GM12878 (cell line): ENCODE measurements around the gene MICB. TPM values are rescaled to one million over a fixed set of nuclear protein-coding genes. Genes with fewer than 3 reads are reported as not detected.

ENCODE experiments used
- ATAC-seq: fragments of 200-7000 bp; cut with Tn5 transposase; 3 replicates; pipeline ENCODE4 v1.9.1; 2020; ENCODE audit warnings: mild to moderate bottlenecking, moderate library complexity
- BruUV-seq: library from RNA; stranded (reverse); fragments of 400-500 nt; replicated peaks from 2 replicates; lab custom pipeline; 2021; lab: Mats Ljungman, UMichigan
- CTCF ChIA-PET: fragments of 300-600 bp; sonication (Branson Sonifier 250); formaldehyde crosslinking; extraction: SDS; loops from one replicate; lab custom pipeline; 2021; ENCODE audit warnings: inconsistent platforms; lab: Yijun Ruan, JAX
- POLR2A ChIA-PET: fragments of 350-600 bp; formaldehyde crosslinking; extraction: SDS; loops from one replicate; lab custom pipeline; 2021; ENCODE audit warnings: inconsistent platforms; lab: Charles Lee
- RAD21 ChIA-PET: fragments of 300-600 bp; sonication (Branson Sonifier 250); formaldehyde crosslinking; loops from one replicate; lab custom pipeline; 2023; ENCODE audit warnings: antibody characterized with exemption; ENCODE audit not compliant: unreplicated experiment; lab: Charles Lee
- SMC1A ChIA-PET: fragments of 300-600 bp; sonication (Branson Sonifier 250); formaldehyde crosslinking; loops from one replicate; lab custom pipeline; 2023; ENCODE audit not compliant: unreplicated experiment, uncharacterized antibody; lab: Charles Lee
- DNase-seq: peaks from one replicate; pipeline ENCODE4 v3.0.0-alpha.2; 2011; ENCODE audit warnings: low read depth, low spot score
- FAIRE-seq: peaks from 3 replicates; lab custom pipeline; 2011; peaks lifted over from hg19 to GRCh38; lab: Jason Lieb, UNC
- H2AFZ ChIP-seq: 2 replicates; pipeline ENCODE4 v1.6.0; 2011; ENCODE audit warnings: low read depth, low read length, control low read depth; ENCODE audit not compliant: control insufficient read depth
- H3K27ac ChIP-seq: 2 replicates; pipeline ENCODE4 v1.5.1; 2011; ENCODE audit warnings: control low read depth; ENCODE audit not compliant: control insufficient read depth, insufficient read depth
- H3K27me3 ChIP-seq, 2 experiments: replicated peaks in 1 of 2; 2 replicates each; pipeline versions ENCODE4 v1.6.0 to v1.6.1; 2011; ENCODE audit warnings: low read length in 1 of 2; ENCODE audit not compliant: control insufficient read depth in 2 of 2, insufficient read depth in 2 of 2
- H3K36me3 ChIP-seq, 2 experiments: 2 replicates each; pipeline ENCODE4 v1.5.1; 2011; ENCODE audit warnings: low read length in 1 of 2; ENCODE audit not compliant: control insufficient read depth in 2 of 2, insufficient read depth in 2 of 2
- H3K4me1 ChIP-seq: 2 replicates; pipeline ENCODE4 v1.6.1; 2011; ENCODE audit warnings: mild to moderate bottlenecking, low read length, moderate library complexity, mixed read lengths; ENCODE audit not compliant: control insufficient read depth, insufficient read depth
- H3K4me2 ChIP-seq: 2 replicates; pipeline ENCODE4 v1.6.0; 2011; ENCODE audit warnings: control low read depth; ENCODE audit not compliant: control insufficient read depth, insufficient read depth
- H3K4me3 ChIP-seq: fragments of 200-600 bp; sonication (generic); 2 replicates; pipeline ENCODE4 v1.5.1; 2016
- H3K79me2 ChIP-seq: 2 replicates; pipeline ENCODE4 v1.6.0; 2011; ENCODE audit warnings: low read length; ENCODE audit not compliant: control insufficient read depth, insufficient read depth
- H3K9ac ChIP-seq: 2 replicates; pipeline ENCODE4 v1.8.0; 2011; ENCODE audit warnings: low read length, control low read depth, mixed read lengths; ENCODE audit not compliant: control insufficient read depth, insufficient read depth
- H3K9me3 ChIP-seq: replicated peaks from 3 replicates; pipeline ENCODE4 v1.5.1; 2011; ENCODE audit warnings: mild to moderate bottlenecking, low read length; ENCODE audit not compliant: control insufficient read depth, insufficient read depth
- H4K20me1 ChIP-seq: 2 replicates; pipeline ENCODE4 v1.6.0; 2011; ENCODE audit not compliant: control insufficient read depth, insufficient read depth
- DPF2 ChIP-seq: fragments of 450-650 bp; IDR thresholded peaks from 2 replicates; pipeline ENCODE4 v1.6.1; 2017; ENCODE audit warnings: mild to moderate bottlenecking
- ETV6 ChIP-seq, 2 experiments: fragments of 450-650 bp in 1 of 2; IDR thresholded peaks in 1 of 2; conservative IDR thresholded peaks in 1 of 2; 2 replicates each; pipeline ENCODE4 v1.6.1; 2014; ENCODE audit warnings: antibody characterized with exemption in 1 of 2, borderline replicate concordance in 1 of 2, low read depth in 1 of 2, mild to moderate bottlenecking in 1 of 2, moderate library complexity in 1 of 2
- HDAC2 ChIP-seq: fragments of 200-600 bp; sonication (generic); IDR thresholded peaks from 2 replicates; pipeline ENCODE4 v1.6.1; 2017
- IRF4 ChIP-seq: IDR thresholded peaks from 2 replicates; pipeline ENCODE4 v1.6.1; 2011; ENCODE audit warnings: low read depth, low read length
- RAD21 ChIP-seq: IDR thresholded peaks from 2 replicates; pipeline ENCODE4 v1.6.1; 2011; ENCODE audit warnings: mild to moderate bottlenecking, low read depth, low read length, moderate library complexity; ENCODE audit not compliant: insufficient read depth
- SP1 ChIP-seq: IDR thresholded peaks from one replicate; pipeline ENCODE4 v1.6.1; 2011; ENCODE audit warnings: low read depth, low read length
- WGBS: methylation state at CpG from one replicate; pipeline ENCODE4 v1.1.6; 2016; ENCODE audit warnings: low lambda C conversion rate; ENCODE audit not compliant: insufficient replicate concordance, insufficient coverage; ENCODE audit errors: missing lambda C conversion rate; 5-methylcytosine and 5-hydroxymethylcytosine counted together
- in situ Hi-C: fragments of 300-500 bp; cut with MboI; formaldehyde crosslinking; loops from 9 replicates; pipeline ENCODE4 v1.14.3; 2018; ENCODE audit warnings: mixed read lengths
- intact Hi-C: fragments of 100-400 bp; cut with micrococcal nuclease; formaldehyde crosslinking; loops from one replicate; pipeline ENCODE4 v1.14.2; 2022; ENCODE audit not compliant: unreplicated experiment
- polyA plus RNA-seq, 11 experiments: library from polyadenylated mRNA; depleted of rRNA in 4 of 11; unstranded in 6 of 11; stranded (reverse) in 5 of 11; fragments of >200 nt; fragmentation: Nextera tagmentation in 4 of 11; fragmentation: Illumina TruSeq in 1 of 11; extraction: Ambion mirVana in 4 of 11; extraction: Trizol in 1 of 11; gene quantifications; 1 replicate in 1 of 11; 2 replicates in 10 of 11; pipeline versions ENCODE4 v1.2.1 to v1.2.3, GENCODE V29; 2011 to 2016; ENCODE audit warnings: inconsistent platforms in 2 of 11, missing spikeins in 2 of 11, low read depth in 1 of 11
- total RNA-seq, 4 experiments: library from RNA; depleted of rRNA in 3 of 4; stranded (reverse); fragments of >200 nt in 3 of 4; fragmentation: Illumina TruSeq in 1 of 4; extraction: Trizol in 1 of 4; gene quantifications; 2 replicates each; pipeline versions ENCODE4 v1.2.1 to v1.2.3, GENCODE V29; 2013 to 2021
- TF ChIP-seq, protein P1 (sequence below): IDR thresholded peaks from 2 replicates; pipeline ENCODE4 v1.6.1; 2012; ENCODE audit warnings: improper control_type of control experiment, low read depth, low read length; ENCODE audit not compliant: insufficient replicate concordance
- TF ChIP-seq, protein P2 (sequence below): fragments of 450-650 bp; IDR thresholded peaks from 2 replicates; pipeline ENCODE4 v1.6.1; 2017; ENCODE audit warnings: mild to moderate bottlenecking, low read depth, inconsistent platforms; ENCODE audit not compliant: poor library complexity, severe bottlenecking
- TF ChIP-seq, protein P3 (sequence below): IDR thresholded peaks from 2 replicates; pipeline ENCODE4 v1.6.1; 2011; ENCODE audit warnings: borderline replicate concordance, low read depth, mild to moderate bottlenecking, moderate library complexity, low read length; ENCODE audit not compliant: insufficient read depth, poor library complexity, severe bottlenecking
- TF ChIP-seq, protein P4 (sequence below): fragments of 150-350 bp; IDR thresholded peaks from 2 replicates; pipeline ENCODE4 v1.6.1; 2014; ENCODE audit warnings: mild to moderate bottlenecking, low read depth, low read length

The MICB gene
- total and polyA plus RNA-seq, 10 of the 15 experiments (the other 5 are each of a cell fraction or from before 2014, with no cell fraction given): 9.0 to 37.1 (median 17.8) TPM

DNA sequence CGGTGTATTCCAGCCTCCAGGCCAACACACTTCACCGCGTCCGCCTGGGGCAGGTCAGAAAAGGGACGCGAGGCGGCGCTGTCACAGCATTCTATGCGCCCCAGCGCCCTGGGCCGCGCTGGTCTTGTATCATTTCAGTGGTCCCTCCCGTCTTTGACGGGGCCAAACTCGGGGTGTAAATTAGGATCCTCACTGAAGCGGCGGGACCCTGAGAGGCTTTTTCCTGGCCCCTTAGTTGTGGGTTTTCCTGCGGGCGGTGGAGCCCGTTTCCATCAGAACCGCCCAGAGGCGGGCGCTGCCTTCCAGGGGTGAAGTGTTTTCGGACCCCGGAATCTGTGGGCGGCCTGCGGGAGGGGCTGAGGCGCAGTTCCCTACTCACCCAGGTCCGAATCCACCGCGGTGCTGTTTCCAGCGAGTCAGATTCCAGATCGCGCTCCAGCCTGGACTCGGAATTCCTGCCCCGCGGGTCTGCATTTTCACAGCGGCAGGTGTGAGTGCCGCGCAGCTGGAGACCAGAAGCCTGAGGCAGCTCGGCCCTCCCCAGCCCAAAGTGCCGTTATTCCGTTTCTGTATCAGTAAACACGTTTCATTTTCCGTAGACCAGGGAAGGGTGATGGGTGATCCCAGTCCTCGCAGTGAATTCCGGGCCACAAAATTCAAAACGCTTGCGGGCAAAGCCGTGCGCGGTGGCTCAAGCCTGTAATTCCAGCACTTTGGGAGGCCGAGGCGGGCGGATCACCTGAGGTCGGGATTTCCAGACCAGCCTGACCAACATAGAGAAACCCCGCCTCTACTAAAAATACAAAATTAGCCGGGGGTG lies 3.9 kb upstream of the MICB start:
- peak overlapping the region; percentile 59 for H3K4me2 ChIP-seq
- 0 out of 2 replicates have a peak, but pooled peaks cover 2% of the 10 kb centered on the region for H3K4me1 ChIP-seq
- ChIA-PET RAD21 (interaction anchor here (0.7 to 6.4 kb wide), 14 partner anchors 31 to 333 kb away, joined by 3 to 72 read pairs (median 4); partner anchors contain the start of genes ATP6V1G2, DDX39B, GPANK1 and HSPA1B), POLR2A (interaction anchor here (0.8 to 4.8 kb wide), 13 partner anchors 31 to 167 kb away, joined by 3 to 56 read pairs (median 5); partner anchors contain the start of genes AIF1, ATP6V1G2, C6orf47 and DDX39B), CTCF (interaction anchor here (0.7 to 7.0 kb wide), 22 partner anchors 11 to 879 kb away, joined by 3 to 100 read pairs (median 4); partner anchors contain the start of genes ABHD16A, ATP6V1G2, BAG6 and DDX39B), SMC1A (interaction anchor here (0.9 to 6.5 kb wide), 13 partner anchors 10 to 244 kb away, joined by 3 to 63 read pairs (median 5); partner anchors contain the start of genes ATP6V1G2, DDX39B and NFKBIL1)
- under 1% methylated on average over 52 of the region's 58 CpGs for WGBS
- no peaks in the 10 kb centered on the region for H3K9me3 ChIP-seq
- H3K36me3 ChIP-seq: no peaks in the 10 kb centered on the region; a peak in 1 of 4 replicates
- peak overlapping the region; percentile 79 for H2AFZ ChIP-seq
- FAIRE-seq: no peak
- BruUV-seq: no TSS peak
- peak overlapping the region; percentile 76 for H3K4me3 ChIP-seq
- peak; percentile 34 for DNase-seq
- peak; percentile 73 for ATAC-seq
- in situ Hi-C loops: loop anchor here (5.0 kb wide), 2 partner anchors 48 to 103 kb away; partner anchors contain the start of gene DDX39B
- peak overlapping the region; percentile 65 for H3K27ac ChIP-seq
- intact Hi-C loops: loop anchor here (1.0 to 2.0 kb wide), 2 partner anchors 47 to 105 kb away; no protein-coding TSS in a partner anchor
- peaks cover 61% of the 10 kb centered on the region for H3K79me2 ChIP-seq
- no peaks in the 10 kb centered on the region for H3K27me3 ChIP-seq
- H4K20me1 ChIP-seq: no peaks in the 10 kb centered on the region
- peak overlapping the region; percentile 78 for H3K9ac ChIP-seq
- TF ChIP-seq DPF2: peak; percentile 39; the same call in 1 of the 2 replicates
- TF ChIP-seq, protein P1, sequence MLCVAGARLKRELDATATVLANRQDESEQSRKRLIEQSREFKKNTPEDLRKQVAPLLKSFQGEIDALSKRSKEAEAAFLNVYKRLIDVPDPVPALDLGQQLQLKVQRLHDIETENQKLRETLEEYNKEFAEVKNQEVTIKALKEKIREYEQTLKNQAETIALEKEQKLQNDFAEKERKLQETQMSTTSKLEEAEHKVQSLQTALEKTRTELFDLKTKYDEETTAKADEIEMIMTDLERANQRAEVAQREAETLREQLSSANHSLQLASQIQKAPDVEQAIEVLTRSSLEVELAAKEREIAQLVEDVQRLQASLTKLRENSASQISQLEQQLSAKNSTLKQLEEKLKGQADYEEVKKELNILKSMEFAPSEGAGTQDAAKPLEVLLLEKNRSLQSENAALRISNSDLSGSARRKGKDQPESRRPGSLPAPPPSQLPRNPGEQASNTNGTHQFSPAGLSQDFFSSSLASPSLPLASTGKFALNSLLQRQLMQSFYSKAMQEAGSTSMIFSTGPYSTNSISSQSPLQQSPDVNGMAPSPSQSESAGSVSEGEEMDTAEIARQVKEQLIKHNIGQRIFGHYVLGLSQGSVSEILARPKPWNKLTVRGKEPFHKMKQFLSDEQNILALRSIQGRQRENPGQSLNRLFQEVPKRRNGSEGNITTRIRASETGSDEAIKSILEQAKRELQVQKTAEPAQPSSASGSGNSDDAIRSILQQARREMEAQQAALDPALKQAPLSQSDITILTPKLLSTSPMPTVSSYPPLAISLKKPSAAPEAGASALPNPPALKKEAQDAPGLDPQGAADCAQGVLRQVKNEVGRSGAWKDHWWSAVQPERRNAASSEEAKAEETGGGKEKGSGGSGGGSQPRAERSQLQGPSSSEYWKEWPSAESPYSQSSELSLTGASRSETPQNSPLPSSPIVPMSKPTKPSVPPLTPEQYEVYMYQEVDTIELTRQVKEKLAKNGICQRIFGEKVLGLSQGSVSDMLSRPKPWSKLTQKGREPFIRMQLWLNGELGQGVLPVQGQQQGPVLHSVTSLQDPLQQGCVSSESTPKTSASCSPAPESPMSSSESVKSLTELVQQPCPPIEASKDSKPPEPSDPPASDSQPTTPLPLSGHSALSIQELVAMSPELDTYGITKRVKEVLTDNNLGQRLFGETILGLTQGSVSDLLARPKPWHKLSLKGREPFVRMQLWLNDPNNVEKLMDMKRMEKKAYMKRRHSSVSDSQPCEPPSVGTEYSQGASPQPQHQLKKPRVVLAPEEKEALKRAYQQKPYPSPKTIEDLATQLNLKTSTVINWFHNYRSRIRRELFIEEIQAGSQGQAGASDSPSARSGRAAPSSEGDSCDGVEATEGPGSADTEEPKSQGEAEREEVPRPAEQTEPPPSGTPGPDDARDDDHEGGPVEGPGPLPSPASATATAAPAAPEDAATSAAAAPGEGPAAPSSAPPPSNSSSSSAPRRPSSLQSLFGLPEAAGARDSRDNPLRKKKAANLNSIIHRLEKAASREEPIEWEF: no peak
- TF ChIP-seq, protein P2, sequence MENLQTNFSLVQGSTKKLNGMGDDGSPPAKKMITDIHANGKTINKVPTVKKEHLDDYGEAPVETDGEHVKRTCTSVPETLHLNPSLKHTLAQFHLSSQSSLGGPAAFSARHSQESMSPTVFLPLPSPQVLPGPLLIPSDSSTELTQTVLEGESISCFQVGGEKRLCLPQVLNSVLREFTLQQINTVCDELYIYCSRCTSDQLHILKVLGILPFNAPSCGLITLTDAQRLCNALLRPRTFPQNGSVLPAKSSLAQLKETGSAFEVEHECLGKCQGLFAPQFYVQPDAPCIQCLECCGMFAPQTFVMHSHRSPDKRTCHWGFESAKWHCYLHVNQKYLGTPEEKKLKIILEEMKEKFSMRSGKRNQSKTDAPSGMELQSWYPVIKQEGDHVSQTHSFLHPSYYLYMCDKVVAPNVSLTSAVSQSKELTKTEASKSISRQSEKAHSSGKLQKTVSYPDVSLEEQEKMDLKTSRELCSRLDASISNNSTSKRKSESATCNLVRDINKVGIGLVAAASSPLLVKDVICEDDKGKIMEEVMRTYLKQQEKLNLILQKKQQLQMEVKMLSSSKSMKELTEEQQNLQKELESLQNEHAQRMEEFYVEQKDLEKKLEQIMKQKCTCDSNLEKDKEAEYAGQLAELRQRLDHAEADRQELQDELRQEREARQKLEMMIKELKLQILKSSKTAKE: no peak
- no peak for TF ChIP-seq ETV6 (conservative IDR thresholded peaks at IDR 0.05 in 1 of 2, IDR thresholded peaks at IDR 0.05 in 1 of 2; ENCODE audit: borderline replicate concordance in 1 of 2, low read depth in 1 of 2)
- no peak for TF ChIP-seq SP1
- TF ChIP-seq HDAC2: no peak
- peak; percentile 72 for TF ChIP-seq RAD21
- TF ChIP-seq, protein P3, sequence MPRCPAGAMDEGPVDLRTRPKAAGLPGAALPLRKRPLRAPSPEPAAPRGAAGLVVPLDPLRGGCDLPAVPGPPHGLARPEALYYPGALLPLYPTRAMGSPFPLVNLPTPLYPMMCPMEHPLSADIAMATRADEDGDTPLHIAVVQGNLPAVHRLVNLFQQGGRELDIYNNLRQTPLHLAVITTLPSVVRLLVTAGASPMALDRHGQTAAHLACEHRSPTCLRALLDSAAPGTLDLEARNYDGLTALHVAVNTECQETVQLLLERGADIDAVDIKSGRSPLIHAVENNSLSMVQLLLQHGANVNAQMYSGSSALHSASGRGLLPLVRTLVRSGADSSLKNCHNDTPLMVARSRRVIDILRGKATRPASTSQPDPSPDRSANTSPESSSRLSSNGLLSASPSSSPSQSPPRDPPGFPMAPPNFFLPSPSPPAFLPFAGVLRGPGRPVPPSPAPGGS: no peak
- TF ChIP-seq, protein P4, sequence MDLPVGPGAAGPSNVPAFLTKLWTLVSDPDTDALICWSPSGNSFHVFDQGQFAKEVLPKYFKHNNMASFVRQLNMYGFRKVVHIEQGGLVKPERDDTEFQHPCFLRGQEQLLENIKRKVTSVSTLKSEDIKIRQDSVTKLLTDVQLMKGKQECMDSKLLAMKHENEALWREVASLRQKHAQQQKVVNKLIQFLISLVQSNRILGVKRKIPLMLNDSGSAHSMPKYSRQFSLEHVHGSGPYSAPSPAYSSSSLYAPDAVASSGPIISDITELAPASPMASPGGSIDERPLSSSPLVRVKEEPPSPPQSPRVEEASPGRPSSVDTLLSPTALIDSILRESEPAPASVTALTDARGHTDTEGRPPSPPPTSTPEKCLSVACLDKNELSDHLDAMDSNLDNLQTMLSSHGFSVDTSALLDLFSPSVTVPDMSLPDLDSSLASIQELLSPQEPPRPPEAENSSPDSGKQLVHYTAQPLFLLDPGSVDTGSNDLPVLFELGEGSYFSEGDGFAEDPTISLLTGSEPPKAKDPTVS: no peak
- TF ChIP-seq IRF4: no peak
